ENCODE data around the gene SPINDOC. TPM values are rescaled to one million over a fixed set of nuclear protein-coding genes. Genes with fewer than 3 reads are reported as not detected.
A peak's percentile ranks its signal among the peaks of the same experiment; 100 is the strongest.

SPINDOC gene, protein sequence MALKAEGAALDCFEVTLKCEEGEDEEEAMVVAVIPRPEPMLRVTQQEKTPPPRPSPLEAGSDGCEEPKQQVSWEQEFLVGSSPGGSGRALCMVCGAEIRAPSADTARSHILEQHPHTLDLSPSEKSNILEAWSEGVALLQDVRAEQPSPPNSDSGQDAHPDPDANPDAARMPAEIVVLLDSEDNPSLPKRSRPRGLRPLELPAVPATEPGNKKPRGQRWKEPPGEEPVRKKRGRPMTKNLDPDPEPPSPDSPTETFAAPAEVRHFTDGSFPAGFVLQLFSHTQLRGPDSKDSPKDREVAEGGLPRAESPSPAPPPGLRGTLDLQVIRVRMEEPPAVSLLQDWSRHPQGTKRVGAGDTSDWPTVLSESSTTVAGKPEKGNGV
- 50.9 and 57.4 TPM in 2 replicates for total RNA-seq

DNA sequence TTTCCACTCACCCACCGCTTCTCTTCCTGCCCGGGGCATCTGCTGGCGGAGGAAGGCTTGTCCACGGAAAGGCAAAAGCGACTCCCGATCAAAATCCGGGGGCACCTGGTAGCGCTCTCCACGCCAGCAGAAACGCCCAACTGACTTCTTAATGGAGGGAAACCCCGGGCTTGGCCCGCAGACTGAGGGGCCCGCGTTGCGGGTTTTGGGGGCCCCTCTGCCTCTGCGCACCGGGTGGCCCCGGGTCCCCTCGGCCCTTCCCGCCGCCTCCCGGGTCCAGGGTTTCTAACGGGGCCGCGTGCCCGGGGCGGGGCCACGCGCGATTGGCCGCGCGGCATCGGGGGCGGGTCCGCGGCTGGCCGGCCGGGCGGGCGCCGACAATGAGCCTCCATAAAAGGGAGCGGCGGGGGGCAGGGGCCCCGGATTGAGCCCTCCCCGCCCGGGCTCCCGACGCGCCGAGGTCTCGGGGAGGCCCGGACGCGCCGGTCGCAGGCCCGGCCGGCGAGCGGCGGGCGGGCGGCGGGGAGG, at the start of gene SPINDOC:
Gene SPINDOC (plus strand): TSS at position 422 of the 528 bp plus-strand sequence. CDS start 231 bp downstream, outside the sequence.
- H3K4me3 ChIP-seq (ENCODE audit: low read depth, low read length): peak within 1 kb of the TSS; percentile 98
- TF ChIP-seq, protein P1, sequence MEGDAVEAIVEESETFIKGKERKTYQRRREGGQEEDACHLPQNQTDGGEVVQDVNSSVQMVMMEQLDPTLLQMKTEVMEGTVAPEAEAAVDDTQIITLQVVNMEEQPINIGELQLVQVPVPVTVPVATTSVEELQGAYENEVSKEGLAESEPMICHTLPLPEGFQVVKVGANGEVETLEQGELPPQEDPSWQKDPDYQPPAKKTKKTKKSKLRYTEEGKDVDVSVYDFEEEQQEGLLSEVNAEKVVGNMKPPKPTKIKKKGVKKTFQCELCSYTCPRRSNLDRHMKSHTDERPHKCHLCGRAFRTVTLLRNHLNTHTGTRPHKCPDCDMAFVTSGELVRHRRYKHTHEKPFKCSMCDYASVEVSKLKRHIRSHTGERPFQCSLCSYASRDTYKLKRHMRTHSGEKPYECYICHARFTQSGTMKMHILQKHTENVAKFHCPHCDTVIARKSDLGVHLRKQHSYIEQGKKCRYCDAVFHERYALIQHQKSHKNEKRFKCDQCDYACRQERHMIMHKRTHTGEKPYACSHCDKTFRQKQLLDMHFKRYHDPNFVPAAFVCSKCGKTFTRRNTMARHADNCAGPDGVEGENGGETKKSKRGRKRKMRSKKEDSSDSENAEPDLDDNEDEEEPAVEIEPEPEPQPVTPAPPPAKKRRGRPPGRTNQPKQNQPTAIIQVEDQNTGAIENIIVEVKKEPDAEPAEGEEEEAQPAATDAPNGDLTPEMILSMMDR (conservative IDR thresholded peaks at IDR 0.05; ENCODE audit: low read depth, low read length): no peak
- DNase-seq (ENCODE audit: low read depth): no peak

DNA sequence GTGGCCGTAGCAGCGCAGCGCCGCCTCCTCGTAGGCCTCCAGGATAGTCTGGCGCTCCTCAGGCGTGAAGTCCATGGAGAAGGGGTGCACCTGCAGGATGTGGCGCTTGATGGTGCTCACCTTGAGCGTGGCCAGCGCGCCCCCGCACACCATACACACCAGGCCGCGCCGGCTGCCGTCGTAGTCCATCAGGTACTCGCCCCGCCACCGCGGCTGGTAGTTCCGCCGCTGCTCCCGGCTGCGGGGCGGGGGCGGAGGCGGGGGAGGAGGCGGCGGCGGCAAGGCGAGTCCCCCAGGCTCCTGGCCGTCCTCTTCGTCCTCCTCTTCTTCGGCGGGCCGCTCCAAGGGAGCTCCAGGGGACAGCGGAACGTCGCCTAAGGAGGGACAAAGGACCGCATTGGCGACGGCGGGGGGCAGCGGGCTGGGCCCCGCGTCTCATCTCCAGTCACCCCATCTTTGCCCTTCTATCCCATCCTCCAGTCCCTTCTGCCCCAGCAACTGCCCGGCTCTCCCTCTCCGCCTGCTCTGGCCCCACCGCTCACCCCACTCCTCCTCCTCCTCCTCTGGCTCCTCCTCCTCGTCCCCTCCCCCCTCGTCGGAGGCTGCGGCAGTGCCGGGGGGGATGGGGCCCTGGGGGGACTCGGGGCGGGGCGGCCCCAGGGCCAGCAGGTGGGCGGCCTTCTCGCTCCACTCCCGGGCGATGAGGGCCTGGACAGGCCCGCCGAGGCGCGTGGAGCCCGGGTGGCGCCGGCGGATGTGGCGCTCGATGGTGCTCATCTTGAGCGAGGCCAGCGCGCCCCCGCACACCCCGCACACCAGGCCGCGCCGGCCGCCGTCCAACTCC, 49.5 kb upstream of the SPINDOC start:
- peak overlapping the region; percentile 46 for H3K4me3 ChIP-seq (ENCODE audit: low read depth, low read length)
- no peak for DNase-seq (ENCODE audit: low read depth)

DNA sequence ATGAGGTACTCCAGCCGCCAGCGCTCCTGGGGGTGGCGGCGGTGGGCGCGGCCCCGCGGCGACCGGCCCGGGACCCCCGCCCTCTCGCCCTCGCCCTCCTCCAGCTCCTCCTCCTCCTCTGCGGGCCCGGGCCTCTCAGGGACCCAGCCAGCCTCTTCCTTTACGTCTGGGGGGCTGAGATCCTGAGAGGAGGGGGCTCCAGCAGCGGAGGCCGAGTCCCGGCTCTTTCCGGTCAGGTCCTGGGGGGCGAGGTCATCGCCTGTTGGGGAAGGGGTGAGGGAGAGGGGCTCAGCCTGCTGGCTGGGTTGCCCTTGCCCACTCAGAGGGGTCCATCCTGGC, 48.9 kb upstream of the SPINDOC start:
- no peak for DNase-seq (ENCODE audit: low read depth)
- TF ChIP-seq, protein P1 (conservative IDR thresholded peaks at IDR 0.05; ENCODE audit: low read depth, low read length): no peak
- H3K4me3 ChIP-seq (ENCODE audit: low read depth, low read length): no peak overlapping the region

More for the DNA sequence above, 49.5 kb upstream of the SPINDOC start:
- TF ChIP-seq, protein P1 (conservative IDR thresholded peaks at IDR 0.05; ENCODE audit: low read depth, low read length): no peak

DNA sequence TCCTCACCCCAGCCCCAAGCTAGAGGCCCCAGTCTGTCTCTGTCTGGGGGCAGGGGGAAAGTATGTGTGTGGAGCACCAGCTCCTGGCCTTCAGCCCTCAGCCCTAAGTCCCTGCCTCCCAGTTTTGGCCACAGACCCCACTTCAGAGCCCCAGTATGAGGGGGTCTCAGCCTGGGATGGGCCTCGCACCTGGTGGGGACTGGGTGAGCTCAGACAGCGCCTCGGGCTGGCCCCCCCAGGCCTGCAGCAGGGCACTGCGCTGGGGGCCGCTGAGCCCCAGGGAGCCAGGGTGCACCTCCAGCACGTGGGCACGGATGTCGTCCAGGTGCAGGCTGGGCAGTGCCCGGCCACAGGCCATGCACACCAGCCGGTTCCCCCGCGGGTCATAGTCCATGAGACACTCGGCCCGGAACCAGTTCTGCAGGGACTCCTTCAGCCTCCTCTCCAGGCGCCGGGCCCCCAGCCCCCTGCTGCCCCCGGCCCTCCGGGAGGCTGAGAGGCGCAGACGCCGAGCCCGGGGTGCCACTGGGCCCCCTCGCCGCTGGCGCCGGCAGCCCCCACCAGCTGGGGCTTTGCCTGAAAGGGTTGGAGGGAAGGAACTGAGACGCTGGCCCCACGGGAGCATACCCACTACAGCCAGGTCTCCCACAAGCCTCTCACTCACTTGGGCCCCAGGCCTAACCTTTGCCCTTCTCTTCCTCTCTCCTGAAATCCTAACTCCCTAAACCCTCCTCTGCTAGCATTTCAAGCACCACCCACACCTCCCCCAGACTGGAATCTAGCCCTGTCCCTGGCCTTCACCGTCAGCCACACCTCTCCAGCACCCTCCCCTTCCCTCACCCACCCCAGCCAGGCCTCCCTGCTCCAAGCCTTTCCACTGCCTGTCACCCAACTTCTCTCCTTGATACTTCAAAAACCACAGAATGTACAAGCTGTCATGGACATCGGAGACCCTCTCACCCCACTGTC, 48.3 kb upstream of the SPINDOC start:
- TF ChIP-seq, protein P1 (conservative IDR thresholded peaks at IDR 0.05; ENCODE audit: low read depth, low read length): no peak
- no peak for DNase-seq (ENCODE audit: low read depth)
- no peak overlapping the region for H3K4me3 ChIP-seq (ENCODE audit: low read depth, low read length)

DNA sequence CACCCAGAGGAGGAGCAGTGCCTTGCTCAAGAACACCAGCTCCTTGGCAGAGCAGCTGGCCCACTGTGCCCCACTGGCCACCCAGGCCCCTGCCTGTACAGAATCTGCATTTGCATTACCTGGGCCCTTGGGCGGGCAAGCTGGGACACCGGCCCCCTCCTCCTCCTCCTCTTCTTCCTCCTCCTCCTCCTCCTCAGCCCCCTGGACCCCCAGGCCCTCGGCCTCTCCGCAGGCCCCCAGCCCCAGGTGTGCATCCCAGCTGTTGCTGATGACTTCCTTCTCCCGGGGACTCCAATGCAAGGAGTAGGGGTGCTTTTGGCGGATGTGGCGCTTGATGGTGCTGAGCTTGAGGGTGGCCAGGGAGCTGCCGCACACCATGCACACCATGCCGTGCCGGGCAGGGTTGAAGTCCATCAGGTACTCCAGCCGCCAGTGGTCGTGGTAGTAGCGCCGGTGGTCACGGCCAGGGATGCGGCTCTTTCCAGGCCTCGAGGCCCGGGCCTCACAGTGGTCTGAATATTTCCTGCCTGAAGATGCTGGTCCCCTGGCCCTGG, 47.5 kb upstream of the SPINDOC start:
- no peak overlapping the region for H3K4me3 ChIP-seq (ENCODE audit: low read depth, low read length)
- no peak for DNase-seq (ENCODE audit: low read depth)
- TF ChIP-seq, protein P1 (conservative IDR thresholded peaks at IDR 0.05; ENCODE audit: low read depth, low read length): no peak
